D721Med (cell line): ENCODE results near the gene LIPA.

Experiments
- DNase-seq: peaks from one replicate; pipeline ENCODE4 v3.0.0; 2011; ENCODE audit warnings: low spot score; ENCODE audit not compliant: insufficient read length
- FAIRE-seq: peaks from 2 replicates; lab custom pipeline; 2011; peaks lifted over from hg19 to GRCh38; lab: Jason Lieb, UNC
- TF ChIP-seq, protein P1 (sequence below): IDR thresholded peaks from 2 replicates; pipeline ENCODE4 v1.5.1; 2012; ENCODE audit warnings: mild to moderate bottlenecking, control low read depth; ENCODE audit not compliant: insufficient read depth; ENCODE audit errors: missing control alignments

The LIPA gene

GRCh38 chr10:89240519-89240918 is 11.1 kb downstream of the LIPA start:
- no peak for FAIRE-seq
- TF ChIP-seq, protein P1, sequence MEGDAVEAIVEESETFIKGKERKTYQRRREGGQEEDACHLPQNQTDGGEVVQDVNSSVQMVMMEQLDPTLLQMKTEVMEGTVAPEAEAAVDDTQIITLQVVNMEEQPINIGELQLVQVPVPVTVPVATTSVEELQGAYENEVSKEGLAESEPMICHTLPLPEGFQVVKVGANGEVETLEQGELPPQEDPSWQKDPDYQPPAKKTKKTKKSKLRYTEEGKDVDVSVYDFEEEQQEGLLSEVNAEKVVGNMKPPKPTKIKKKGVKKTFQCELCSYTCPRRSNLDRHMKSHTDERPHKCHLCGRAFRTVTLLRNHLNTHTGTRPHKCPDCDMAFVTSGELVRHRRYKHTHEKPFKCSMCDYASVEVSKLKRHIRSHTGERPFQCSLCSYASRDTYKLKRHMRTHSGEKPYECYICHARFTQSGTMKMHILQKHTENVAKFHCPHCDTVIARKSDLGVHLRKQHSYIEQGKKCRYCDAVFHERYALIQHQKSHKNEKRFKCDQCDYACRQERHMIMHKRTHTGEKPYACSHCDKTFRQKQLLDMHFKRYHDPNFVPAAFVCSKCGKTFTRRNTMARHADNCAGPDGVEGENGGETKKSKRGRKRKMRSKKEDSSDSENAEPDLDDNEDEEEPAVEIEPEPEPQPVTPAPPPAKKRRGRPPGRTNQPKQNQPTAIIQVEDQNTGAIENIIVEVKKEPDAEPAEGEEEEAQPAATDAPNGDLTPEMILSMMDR, result no peak
- DNase-seq, result no peak

DNA sequence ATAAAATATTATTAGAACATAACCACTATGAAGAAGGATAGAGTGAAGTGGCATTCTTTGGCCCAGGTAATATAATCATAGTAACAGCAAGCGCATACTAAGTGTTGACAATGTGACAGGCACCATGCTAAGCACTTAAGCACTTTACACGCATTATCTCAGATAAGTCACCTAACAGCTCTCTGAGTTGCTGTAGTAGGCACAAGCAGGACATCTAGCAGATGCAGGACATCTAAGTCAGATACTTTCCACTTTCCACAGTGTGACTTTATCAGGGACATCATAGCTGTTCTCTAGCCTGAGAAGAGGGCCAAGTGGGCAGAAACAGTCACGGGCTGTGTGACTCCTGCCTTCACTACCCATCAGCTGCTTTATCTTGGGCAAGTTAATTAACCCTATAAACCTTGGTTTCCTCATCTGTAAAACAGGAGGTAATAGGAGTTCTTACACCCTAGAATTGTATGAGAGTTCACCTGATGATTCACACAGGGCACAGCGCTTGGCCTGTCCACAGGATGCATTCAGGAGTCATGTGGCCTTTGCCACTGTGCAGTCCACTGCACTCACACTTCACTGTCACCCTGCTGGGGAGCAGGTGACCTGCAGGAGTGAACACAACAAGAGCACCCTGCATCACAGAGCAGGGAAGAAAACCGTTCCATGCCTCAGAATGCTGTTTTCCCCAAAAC is 12.5 kb downstream of the LIPA start:
- TF ChIP-seq, protein P1, result no peak
- no peak for FAIRE-seq
- no peak for DNase-seq

- TF ChIP-seq, protein P1, result no peak
- DNase-seq, result no peak
- FAIRE-seq, result no peak
Observed at GRCh38 chr10:89237849-89238248, 13.7 kb downstream of the LIPA start.

DNA sequence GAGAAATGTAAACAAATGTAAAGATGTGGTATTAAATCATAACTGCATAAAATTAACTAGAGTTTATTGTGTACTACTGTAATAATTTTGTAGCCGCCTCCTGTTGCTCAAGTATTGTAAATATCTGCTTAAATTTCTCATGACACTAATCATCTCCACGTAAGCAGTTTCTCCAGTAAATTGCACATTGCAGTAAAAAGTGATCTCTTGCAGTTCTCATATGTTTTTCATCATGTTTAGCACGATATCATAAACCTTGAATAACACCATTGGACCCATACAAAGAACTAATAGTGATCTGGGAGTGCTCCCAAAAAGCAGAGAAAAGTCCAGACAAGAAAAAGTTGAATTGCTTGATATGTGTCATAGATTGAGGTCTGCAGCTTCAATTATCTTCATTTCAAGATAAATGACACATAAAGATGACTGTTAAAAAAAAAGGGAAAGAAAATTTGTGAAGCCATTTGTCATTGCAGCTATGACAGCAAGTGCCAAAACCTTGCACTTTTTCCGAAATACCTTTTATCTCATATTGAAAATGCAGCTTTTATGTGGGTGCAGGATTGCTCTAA is 15.3 kb downstream of the LIPA start:
- FAIRE-seq, result no peak
- TF ChIP-seq, protein P1, result no peak
- no peak for DNase-seq

DNA sequence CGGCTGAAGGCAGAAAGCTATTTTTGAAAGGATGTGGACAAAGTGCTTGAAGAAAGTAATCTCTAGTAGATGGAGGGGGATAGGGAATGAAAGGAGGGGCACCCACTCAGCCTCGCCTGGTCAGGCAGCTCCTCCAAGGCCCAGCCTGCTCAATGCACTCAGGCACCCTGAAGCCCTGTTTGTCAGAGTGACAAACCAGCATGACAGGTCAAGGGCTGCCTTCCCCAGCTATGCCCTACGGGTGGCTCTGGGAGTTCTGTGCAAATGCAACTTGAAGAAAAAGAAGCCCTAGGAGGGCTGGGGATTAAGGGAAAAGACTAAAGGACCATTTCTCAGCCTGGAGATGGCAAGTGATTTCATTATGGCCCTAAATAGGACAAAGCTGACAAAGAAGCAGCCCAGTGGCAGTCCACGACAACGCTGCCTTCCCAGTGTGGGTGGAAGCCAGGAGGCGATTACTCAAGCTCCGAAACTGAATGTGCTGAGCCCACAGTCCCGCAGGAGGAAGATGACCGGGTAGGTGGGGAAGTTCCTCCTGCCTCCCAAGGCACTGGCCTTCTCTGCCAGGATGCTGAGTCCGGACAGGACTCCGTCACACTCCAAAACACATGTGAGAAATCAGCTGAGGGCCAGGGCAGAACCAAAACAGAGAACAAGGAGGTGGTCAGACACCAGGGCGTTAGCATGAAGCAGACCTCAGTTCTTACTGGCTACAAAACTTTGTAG is 16.3 kb downstream of the LIPA start:
- no peak for DNase-seq
- TF ChIP-seq, protein P1, result no peak
- FAIRE-seq, result no peak

DNA sequence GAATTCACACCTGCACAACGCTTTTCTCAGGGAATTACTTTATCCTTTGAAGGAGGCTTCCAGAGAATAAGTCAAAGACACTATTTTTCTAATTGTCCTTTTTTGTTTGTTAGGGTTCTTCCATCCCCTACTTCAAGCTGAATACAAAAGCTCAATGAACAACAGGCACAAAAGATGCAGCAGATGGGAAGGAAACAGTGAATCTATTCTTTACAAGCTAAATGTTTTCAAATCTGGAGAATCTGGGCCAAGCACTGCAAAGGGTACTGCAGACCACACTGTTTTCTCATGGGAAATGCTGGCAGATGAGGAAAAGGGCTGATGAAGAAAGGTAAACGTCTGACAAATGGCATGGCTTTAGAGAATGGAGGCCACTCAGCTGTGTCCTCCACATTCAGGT is 18.5 kb downstream of the LIPA start:
- no peak for DNase-seq
- TF ChIP-seq, protein P1, result no peak
- no peak for FAIRE-seq
